ENCODE data around the gene COX19. TPM values are rescaled to one million over a fixed set of nuclear protein-coding genes. Genes with fewer than 3 reads are reported as not detected.
A peak's percentile ranks its signal among the peaks of the same experiment; 100 is the strongest.

COX19 gene
- total RNA-seq, 1 donor = 12.5 TPM

DNA sequence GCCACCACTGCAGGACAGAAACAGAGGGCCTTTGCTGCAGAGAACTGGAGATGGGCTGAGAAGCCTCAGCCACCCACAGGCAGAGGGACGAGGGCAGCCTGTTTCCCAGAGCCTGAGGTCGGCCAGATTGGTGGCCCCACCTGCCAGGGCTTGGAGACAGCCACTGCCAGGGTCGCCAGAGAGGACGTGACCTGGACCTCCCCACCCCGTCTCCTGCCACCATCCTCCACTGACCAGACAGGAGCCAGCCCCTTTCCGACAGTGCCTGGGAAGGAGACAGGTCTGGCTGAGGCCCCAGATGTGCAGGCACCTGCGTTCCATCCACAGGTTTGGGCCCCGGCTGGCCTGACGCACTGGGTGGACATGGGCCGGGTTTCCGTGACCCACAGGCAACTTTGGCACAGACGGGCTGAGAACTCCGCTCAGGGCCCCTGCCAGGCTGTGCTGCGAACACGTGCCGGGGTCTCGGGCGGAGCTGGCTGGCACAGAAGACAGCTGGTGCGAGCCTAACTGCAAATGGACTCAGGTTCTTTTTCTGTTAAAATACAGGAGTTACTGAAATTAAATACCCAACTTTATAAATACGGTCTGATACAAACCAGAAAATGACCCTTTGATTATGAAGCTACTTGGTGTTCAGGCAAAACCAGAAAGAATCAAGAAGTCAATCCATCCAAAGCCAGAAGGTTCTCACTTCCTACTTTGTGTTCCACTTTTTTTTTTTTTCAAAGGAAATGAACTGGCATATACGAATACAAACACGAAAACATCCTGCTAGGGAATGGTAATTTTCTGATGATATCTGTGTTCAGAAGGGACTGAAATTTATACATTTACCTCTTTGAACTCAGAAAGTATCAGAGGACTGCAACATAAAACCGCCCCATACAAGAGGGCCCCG, 6.9 kb downstream of the COX19 start:
- TF ChIP-seq, protein P1, sequence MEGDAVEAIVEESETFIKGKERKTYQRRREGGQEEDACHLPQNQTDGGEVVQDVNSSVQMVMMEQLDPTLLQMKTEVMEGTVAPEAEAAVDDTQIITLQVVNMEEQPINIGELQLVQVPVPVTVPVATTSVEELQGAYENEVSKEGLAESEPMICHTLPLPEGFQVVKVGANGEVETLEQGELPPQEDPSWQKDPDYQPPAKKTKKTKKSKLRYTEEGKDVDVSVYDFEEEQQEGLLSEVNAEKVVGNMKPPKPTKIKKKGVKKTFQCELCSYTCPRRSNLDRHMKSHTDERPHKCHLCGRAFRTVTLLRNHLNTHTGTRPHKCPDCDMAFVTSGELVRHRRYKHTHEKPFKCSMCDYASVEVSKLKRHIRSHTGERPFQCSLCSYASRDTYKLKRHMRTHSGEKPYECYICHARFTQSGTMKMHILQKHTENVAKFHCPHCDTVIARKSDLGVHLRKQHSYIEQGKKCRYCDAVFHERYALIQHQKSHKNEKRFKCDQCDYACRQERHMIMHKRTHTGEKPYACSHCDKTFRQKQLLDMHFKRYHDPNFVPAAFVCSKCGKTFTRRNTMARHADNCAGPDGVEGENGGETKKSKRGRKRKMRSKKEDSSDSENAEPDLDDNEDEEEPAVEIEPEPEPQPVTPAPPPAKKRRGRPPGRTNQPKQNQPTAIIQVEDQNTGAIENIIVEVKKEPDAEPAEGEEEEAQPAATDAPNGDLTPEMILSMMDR (IDR thresholded peaks at IDR 0.05; ENCODE audit: insufficient read depth, low read length) = no peak
- no peak for DNase-seq (ENCODE audit: low read depth)
- H3K4me3 ChIP-seq (ENCODE audit: low read depth, low read length) = no peak overlapping the region

DNA sequence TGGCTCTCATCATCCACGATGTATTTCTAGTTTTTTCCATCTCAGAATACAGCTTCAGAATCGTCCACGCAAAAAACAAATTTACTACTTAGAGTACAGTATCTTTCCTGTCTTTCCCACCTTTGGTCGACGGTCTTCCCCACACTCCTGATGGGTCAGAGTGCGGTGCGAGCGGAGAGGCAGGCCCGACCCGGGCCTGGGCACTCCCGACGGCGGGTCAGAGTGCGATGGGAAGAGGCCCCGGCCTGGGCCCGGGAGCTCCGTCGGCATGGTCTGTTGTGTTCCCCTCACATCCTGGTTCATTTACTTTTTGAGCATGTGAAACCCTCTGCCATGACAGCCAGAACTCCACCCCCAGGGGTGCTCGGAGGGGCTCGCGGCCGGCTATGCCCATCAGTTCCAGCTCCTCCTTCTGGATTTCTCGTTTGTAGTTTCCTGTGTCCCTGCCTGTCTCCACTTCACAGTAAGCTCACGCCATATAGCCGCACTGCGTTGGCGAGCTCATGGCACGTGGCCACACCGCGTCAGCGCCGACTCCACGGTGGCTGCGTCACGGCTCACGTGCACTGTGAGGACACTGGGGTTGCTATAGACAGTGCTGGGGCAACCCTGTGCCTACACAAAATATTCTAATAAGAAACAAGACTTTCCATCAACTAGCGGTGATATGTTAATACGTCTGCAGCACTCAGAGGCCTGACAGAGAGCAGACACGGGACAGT, 7.8 kb downstream of the COX19 start:
- DNase-seq (ENCODE audit: low read depth) = no peak
- no peak overlapping the region for H3K4me3 ChIP-seq (ENCODE audit: low read depth, low read length)
- TF ChIP-seq, protein P1 (IDR thresholded peaks at IDR 0.05; ENCODE audit: insufficient read depth, low read length) = no peak

DNA sequence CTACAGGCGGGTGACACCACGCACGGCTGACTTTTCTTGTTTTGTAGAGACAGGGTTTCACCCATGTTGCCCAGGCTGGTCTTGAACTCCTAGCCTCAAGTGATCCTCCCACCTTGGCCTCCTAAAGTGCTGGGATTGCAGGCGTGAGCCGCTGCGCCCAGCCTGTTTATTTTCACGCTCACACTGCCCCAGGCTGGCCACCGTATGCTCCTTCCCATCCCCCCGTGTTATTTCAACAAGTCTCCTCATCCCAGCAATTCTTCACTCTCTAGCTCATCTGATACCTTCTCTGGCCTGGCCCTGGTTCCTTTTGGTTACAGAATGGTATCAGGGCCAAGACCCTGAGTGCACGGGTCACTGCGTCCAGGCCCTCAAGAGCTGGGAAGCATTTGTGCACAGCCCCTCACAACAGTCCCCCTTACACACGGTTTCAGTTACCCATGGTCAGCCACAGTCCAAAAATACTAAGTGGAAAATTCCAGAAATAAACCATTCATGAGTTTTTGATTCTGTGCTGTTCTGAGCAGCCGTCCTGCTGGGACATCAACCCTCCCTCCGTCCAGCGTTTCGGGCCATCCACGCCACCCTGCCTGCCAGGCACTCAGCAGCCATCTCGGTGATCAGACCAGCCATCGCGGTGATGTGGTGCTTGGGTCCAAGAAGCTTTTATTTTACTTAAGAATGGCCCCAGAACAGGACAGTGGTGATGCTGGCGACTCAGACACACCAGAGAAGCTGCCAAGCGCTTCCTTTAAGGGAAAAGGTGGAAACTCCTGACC, 8.9 kb downstream of the COX19 start:
- no peak for DNase-seq (ENCODE audit: low read depth)
- no peak overlapping the region for H3K4me3 ChIP-seq (ENCODE audit: low read depth, low read length)
- TF ChIP-seq, protein P1 (IDR thresholded peaks at IDR 0.05; ENCODE audit: insufficient read depth, low read length) = no peak

DNA sequence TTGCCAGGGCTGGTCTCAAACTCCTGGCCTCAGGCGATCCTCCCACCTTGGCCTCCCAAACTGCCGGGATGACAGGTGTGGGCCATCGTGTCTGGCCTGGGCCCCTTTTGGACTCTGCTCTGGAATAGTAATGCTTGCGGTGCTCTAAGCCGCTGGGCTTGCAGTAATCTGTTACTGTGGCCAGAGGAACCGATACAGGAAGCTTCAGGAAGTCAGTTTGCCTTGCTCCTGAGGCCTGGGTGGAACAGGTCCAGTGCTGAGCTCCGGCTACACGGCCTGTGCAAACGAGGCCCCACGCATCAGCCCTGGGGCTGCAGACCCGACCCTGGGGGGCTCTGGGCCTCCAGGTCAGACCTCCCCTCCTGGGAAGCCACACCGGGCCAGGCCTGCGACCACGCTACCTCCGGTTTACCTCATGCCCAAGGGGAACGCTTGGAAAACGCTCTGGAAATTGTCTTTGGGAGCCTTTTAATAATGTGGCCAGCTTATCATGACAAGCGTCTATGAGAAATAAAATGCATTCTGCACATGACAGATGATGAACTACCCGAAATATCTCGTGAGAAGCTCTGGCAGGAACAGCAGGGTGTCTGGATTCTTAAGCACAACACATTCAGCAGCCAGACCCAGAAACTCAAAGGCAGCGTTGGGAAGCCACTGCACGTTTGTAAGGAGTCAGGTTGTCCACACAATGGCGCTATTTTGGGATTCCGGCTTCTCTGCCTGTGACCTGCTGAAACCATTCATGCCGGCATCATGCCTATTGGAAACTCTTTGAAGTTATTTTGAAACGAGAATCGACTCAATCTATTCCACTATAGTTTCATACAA, 10.7 kb downstream of the COX19 start:
- no peak overlapping the region for H3K4me3 ChIP-seq (ENCODE audit: low read depth, low read length)
- peak; percentile 94 for DNase-seq (ENCODE audit: low read depth)
- TF ChIP-seq, protein P1 (IDR thresholded peaks at IDR 0.05; ENCODE audit: insufficient read depth, low read length) = peak; percentile 50

DNA sequence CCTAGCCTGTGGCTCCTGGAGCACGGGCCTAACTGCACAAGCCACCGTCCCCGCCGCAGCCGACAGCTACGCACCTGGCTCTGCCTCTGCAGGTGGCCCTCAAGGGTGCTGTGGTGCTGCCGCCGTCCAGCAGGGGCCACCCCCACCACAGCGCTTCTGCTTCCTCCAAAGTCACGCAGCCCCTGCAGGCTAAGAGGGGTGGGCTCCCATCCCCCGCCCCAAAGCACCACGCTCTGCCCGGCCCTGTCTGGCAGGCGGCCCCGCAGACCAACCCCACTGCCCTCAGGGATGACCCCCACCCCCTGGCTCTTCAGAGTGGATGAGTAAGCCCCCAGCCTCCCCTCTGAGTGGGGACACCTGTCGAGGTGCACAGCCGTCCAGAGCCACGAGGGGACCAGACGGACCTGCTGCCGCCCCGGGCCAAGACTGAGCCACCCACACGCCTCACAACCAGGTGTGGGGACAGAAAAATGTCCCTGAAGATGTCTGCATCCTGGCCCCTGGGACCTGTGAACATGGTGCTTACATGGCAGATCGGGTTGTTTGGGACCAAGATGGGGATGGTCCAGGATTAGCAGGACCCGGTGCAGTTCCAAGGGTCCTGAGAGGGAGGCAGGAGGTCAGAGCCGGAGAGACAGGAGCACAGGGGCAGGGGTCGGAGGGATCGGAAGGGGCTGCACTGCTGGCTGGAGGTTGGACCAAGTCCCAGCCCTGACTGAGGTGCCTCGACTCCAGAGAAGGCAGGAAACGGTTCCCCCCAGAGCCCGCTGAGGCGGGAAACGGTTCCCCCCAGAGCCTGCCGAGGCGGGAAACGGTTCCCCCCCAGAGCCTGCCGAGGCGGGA, 11.9 kb downstream of the COX19 start:
- DNase-seq (ENCODE audit: low read depth) = no peak
- no peak overlapping the region for H3K4me3 ChIP-seq (ENCODE audit: low read depth, low read length)
- TF ChIP-seq, protein P1 (IDR thresholded peaks at IDR 0.05; ENCODE audit: insufficient read depth, low read length) = no peak

Data from fibroblast of the aortic adventitia (primary cell).